Measurements from ENCODE around the gene TMA7. TPM values are rescaled to one million over a fixed set of nuclear protein-coding genes. Genes with fewer than 3 reads are reported as not detected.
A peak's percentile ranks its signal among the peaks of the same experiment; 100 is the strongest.

Gene TMA7
- total and polyA plus RNA-seq, 9 of the 15 experiments (the other 6 are each of a cell fraction or from before 2014, with no cell fraction given) = 209 to 1,003 (median 486) TPM

DNA sequence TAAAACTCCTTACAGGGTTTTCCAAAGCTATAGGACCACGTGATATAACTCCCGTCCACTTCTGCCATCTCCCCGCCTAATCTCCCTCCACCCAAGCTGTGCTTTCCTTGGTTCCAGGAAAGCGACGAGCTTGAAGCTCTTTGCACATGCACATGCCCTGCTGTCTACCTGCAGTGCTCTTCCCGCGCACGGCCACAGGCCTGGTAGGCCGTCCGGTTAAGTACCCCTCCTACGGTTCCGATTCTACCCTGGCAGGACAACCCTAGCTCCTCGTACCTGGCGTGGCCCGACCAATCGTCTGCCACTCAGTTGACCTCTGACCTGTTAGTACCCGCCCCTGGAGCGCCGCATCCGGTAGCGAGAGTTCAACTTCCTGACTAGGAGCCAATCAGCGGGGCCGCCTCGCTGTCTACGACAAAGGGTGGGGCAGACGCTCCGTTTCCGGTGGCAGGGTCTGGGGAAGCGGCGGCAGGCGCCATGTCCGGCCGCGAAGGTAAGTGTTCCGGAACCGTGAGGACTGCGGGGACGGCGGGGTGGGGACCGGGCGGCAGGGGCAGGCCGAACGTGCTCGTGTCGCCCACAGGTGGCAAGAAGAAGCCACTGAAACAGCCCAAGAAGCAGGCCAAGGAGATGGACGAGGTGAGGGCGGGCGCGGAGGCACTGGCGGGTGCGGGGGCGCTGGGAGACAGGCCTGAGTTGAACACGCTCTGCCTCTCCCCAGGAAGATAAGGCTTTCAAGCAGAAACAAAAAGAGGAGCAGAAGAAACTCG, at the start of gene TMA7, which contains the start of gene CCDC51 (continued):
- TF ChIP-seq, protein P1, sequence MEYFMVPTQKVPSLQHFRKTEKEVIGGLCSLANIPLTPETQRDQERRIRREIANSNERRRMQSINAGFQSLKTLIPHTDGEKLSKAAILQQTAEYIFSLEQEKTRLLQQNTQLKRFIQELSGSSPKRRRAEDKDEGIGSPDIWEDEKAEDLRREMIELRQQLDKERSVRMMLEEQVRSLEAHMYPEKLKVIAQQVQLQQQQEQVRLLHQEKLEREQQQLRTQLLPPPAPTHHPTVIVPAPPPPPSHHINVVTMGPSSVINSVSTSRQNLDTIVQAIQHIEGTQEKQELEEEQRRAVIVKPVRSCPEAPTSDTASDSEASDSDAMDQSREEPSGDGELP (CRISPR knock-in tag; IDR thresholded peaks at IDR 0.05; ENCODE audit: borderline replicate concordance) = peak; percentile 82; the same call in 1 of the 2 replicates
- TF ChIP-seq ZNF830 (CRISPR knock-in tag; IDR thresholded peaks at IDR 0.05) (no peak), SREBF1 (IDR thresholded peaks at IDR 0.05; ENCODE audit: borderline replicate concordance, low read depth, low read length) (no peak), ELF4 (CRISPR knock-in tag; IDR thresholded peaks at IDR 0.05) (no peak), HDAC1 (IDR thresholded peaks at IDR 0.05) (peak in 1 of 2 experiments; percentile 55; a peak in 2 of 4 replicates), BRCA1 (IDR thresholded peaks at IDR 0.05) (no peak), BRCA1 (CRISPR knock-in tag; IDR thresholded peaks at IDR 0.05) (no peak), ATF7 (IDR thresholded peaks at IDR 0.05) (0 out of 2 replicates have a peak, but pooled peaks have one; percentile 38), CREB3 (tag; conservative IDR thresholded peaks at IDR 0.05; ENCODE audit: low read depth) (no peak), CBFA2T2 (conservative IDR thresholded peaks at IDR 0.05) (no peak), ZBTB8A (IDR thresholded peaks at IDR 0.05; ENCODE audit: partially characterized antibody) (no peak), SMC3 (conservative IDR thresholded peaks at IDR 0.05; ENCODE audit: insufficient read depth, low read depth, low read length) (no peak), HIVEP1 (CRISPR knock-in tag; IDR thresholded peaks at IDR 0.05) (no peak), CC2D1A (IDR thresholded peaks at IDR 0.05) (no peak), ZNF507 (tag; conservative IDR thresholded peaks at IDR 0.05) (no peak), ZNF174 (CRISPR knock-in tag; IDR thresholded peaks at IDR 0.05) (no peak), SMARCE1 (IDR thresholded peaks at IDR 0.05) (no peak)
- TF ChIP-seq, protein P2, sequence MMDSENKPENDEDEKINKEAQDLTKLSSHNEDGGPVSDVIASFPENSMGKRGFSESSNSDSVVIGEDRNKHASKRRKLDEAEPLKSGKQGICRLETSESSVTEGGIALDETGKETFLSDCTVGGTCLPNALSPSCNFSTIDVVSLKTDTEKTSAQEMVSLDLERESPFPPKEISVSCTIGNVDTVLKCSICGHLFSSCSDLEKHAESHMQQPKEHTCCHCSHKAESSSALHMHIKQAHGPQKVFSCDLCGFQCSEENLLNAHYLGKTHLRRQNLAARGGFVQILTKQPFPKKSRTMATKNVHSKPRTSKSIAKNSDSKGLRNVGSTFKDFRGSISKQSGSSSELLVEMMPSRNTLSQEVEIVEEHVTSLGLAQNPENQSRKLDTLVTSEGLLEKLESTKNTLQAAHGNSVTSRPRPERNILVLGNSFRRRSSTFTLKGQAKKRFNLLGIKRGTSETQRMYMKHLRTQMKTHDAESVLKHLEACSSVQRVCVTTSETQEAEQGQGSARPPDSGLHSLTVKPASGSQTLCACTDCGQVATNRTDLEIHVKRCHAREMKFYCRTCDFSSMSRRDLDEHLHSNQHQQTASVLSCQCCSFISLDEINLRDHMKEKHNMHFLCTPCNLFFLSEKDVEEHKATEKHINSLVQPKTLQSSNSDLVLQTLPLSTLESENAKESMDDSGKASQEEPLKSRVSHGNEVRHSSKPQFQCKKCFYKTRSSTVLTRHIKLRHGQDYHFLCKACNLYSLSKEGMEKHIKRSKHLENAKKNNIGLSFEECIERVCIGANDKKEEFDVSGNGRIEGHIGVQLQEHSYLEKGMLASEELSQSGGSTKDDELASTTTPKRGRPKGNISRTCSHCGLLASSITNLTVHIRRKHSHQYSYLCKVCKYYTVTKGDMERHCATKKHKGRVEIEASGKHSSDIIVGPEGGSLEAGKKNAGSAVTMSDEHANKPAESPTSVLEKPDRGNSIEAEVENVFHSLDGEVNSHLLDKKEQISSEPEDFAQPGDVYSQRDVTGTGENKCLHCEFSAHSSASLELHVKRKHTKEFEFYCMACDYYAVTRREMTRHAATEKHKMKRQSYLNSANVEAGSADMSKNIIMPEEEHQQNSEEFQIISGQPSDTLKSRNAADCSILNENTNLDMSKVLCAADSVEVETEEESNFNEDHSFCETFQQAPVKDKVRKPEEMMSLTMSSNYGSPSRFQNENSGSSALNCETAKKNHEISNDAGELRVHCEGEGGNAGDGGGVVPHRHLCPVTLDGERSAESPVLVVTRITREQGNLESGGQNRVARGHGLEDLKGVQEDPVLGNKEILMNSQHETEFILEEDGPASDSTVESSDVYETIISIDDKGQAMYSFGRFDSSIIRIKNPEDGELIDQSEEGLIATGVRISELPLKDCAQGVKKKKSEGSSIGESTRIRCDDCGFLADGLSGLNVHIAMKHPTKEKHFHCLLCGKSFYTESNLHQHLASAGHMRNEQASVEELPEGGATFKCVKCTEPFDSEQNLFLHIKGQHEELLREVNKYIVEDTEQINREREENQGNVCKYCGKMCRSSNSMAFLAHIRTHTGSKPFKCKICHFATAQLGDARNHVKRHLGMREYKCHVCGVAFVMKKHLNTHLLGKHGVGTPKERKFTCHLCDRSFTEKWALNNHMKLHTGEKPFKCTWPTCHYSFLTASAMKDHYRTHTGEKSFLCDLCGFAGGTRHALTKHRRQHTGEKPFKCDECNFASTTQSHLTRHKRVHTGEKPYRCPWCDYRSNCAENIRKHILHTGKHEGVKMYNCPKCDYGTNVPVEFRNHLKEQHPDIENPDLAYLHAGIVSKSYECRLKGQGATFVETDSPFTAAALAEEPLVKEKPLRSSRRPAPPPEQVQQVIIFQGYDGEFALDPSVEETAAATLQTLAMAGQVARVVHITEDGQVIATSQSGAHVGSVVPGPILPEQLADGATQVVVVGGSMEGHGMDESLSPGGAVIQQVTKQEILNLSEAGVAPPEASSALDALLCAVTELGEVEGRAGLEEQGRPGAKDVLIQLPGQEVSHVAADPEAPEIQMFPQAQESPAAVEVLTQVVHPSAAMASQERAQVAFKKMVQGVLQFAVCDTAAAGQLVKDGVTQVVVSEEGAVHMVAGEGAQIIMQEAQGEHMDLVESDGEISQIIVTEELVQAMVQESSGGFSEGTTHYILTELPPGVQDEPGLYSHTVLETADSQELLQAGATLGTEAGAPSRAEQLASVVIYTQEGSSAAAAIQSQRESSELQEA (IDR thresholded peaks at IDR 0.05; ENCODE audit: low read depth) = no peak

All from K562 (cell line).